Measurements from ENCODE around the gene HOMER1.

HOMER1 gene

DNA sequence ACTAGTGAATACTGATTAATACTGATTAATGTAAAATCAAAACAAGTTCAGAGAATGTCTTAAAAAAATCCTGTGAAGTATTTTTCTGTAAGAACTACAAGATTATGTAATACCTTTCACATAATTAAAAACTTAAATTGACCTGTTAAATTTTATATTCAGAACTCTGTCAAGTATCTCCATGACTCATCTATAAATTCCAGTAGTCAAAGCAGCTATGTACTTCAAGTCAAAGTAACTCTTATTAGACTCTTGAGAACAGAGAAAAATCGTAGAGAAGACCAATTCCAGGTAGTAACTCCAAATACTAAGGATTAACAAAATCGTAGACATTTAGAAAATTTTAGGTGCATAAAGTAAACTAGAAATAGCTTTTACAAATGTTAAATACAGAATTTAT is 77.1 kb downstream of the HOMER1 start:
- peak; percentile 12 for DNase-seq (ENCODE audit: low read depth)
- TF ChIP-seq, protein P1, sequence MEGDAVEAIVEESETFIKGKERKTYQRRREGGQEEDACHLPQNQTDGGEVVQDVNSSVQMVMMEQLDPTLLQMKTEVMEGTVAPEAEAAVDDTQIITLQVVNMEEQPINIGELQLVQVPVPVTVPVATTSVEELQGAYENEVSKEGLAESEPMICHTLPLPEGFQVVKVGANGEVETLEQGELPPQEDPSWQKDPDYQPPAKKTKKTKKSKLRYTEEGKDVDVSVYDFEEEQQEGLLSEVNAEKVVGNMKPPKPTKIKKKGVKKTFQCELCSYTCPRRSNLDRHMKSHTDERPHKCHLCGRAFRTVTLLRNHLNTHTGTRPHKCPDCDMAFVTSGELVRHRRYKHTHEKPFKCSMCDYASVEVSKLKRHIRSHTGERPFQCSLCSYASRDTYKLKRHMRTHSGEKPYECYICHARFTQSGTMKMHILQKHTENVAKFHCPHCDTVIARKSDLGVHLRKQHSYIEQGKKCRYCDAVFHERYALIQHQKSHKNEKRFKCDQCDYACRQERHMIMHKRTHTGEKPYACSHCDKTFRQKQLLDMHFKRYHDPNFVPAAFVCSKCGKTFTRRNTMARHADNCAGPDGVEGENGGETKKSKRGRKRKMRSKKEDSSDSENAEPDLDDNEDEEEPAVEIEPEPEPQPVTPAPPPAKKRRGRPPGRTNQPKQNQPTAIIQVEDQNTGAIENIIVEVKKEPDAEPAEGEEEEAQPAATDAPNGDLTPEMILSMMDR (IDR thresholded peaks at IDR 0.05; ENCODE audit: insufficient read depth, low read depth, low read length, missing control alignments) = no peak
- no peak overlapping the region for H3K4me3 ChIP-seq (ENCODE audit: low read length)

- TF ChIP-seq, protein P1 (IDR thresholded peaks at IDR 0.05; ENCODE audit: insufficient read depth, low read depth, low read length, missing control alignments) = no peak
- no peak overlapping the region for H3K4me3 ChIP-seq (ENCODE audit: low read length)
- DNase-seq (ENCODE audit: low read depth) = peak; percentile 80
Observed at GRCh38 chr5:79436224-79436623, 77.7 kb downstream of the HOMER1 start.

- H3K4me3 ChIP-seq (ENCODE audit: low read length) = no peak overlapping the region
- TF ChIP-seq, protein P1 (IDR thresholded peaks at IDR 0.05; ENCODE audit: insufficient read depth, low read depth, low read length, missing control alignments) = no peak
- DNase-seq (ENCODE audit: low read depth) = no peak
Observed at GRCh38 chr5:79430196-79430595, 83.7 kb downstream of the HOMER1 start.

DNA sequence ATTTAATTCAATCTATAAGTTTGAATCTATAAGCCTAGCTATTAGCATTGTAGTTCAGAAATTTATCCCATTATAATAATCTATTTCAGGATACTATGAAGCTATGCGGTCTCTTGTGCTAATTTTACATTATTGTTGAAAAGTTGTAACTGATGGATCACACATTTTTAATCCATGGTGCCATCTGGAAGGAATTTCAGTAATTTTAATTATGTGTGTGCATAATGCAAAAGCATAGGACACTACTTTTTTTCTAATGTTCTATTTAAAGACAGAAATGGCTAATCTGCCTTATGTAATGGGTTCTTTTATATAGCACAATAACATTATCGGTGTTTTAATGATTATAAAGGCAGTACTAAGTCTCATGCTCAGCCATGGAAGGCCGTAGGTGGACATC is 90.6 kb downstream of the HOMER1 start:
- TF ChIP-seq, protein P1 (IDR thresholded peaks at IDR 0.05; ENCODE audit: insufficient read depth, low read depth, low read length, missing control alignments) = no peak
- no peak for DNase-seq (ENCODE audit: low read depth)
- no peak overlapping the region for H3K4me3 ChIP-seq (ENCODE audit: low read length)

- no peak for DNase-seq (ENCODE audit: low read depth)
- TF ChIP-seq, protein P1 (IDR thresholded peaks at IDR 0.05; ENCODE audit: insufficient read depth, low read depth, low read length, missing control alignments) = no peak
- H3K4me3 ChIP-seq (ENCODE audit: low read length) = no peak overlapping the region
Observed at GRCh38 chr5:79420248-79420647, 93.7 kb downstream of the HOMER1 start.

GRCh38 chr5:79418276-79418675 is 95.7 kb downstream of the HOMER1 start:
- DNase-seq (ENCODE audit: low read depth) = peak; percentile 67
- no peak overlapping the region for H3K4me3 ChIP-seq (ENCODE audit: low read length)
- TF ChIP-seq, protein P1 (IDR thresholded peaks at IDR 0.05; ENCODE audit: insufficient read depth, low read depth, low read length, missing control alignments) = no peak

GRCh38 chr5:79417495-79417894 is 96.4 kb downstream of the HOMER1 start:
- DNase-seq (ENCODE audit: low read depth) = no peak
- TF ChIP-seq, protein P1 (IDR thresholded peaks at IDR 0.05; ENCODE audit: insufficient read depth, low read depth, low read length, missing control alignments) = no peak
- H3K4me3 ChIP-seq (ENCODE audit: low read length) = no peak overlapping the region
